NCI-H510A (cell line): Measurements from ENCODE around the gene SBF2.
"Not testable (repeated sequence)": the region's sequence is repeated elsewhere in the genome, so short reads cannot be mapped to it uniquely, and the experiment has no call there.

Source experiments
- DNase-seq: peaks from one replicate; lab custom pipeline; 2025; lab: John Stamatoyannopoulos, UW

Gene SBF2

GRCh38 chr11:9750551-9750950, 543.5 kb downstream of the SBF2 start:
- no peak for DNase-seq

DNA sequence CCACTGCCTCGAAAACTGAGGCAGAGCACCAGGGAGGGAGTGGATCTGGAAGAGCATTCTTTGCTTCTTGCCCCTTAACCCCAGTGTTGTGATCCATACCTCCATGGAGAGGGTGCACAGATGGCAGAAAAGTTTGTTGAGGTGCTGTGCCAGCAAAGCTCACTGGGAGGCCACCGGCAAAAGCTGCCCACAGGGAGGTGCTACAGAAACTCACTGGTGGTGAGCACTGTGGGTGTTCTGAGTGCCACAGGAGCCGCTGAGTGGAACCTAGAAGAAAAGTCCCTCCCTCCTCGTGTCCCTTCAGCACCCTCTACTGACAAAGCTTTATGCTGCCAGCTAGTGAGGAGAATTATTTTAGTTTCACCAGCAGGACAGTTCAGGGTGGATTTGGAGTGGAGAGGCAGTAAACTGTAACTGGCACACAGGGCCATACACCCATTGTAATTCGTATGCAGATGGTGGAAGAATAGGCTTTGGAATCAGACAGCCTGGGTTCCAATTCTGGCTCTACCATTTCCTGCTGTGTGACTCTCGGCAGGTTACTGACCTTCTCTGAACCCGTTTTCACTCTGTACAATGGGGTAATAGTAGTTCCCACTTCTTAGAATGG, 545.6 kb downstream of the SBF2 start:
- peak; percentile 5 for DNase-seq

DNA sequence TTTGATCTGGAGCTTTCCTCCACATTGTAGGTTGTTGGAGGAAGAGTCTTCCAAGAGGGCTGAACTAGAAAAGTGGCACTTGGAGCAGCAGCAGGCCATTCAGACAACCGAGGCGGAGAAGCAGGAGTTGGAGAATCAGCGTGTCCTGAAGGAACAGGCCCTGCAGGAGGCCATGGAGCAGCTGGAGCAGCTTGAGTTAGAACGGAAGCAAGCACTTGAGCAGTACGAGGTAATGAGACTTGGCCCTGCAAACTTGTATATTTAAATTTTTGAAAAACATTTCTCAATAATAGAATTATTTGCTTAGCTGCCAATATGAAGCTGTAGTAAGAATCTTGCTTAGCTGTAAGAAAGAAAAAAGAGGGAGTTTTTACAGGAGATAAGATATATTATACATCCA, 546.2 kb downstream of the SBF2 start:
- DNase-seq: peak; percentile 14

GRCh38 chr11:9747229-9747628, 546.8 kb downstream of the SBF2 start:
- no peak for DNase-seq

DNA sequence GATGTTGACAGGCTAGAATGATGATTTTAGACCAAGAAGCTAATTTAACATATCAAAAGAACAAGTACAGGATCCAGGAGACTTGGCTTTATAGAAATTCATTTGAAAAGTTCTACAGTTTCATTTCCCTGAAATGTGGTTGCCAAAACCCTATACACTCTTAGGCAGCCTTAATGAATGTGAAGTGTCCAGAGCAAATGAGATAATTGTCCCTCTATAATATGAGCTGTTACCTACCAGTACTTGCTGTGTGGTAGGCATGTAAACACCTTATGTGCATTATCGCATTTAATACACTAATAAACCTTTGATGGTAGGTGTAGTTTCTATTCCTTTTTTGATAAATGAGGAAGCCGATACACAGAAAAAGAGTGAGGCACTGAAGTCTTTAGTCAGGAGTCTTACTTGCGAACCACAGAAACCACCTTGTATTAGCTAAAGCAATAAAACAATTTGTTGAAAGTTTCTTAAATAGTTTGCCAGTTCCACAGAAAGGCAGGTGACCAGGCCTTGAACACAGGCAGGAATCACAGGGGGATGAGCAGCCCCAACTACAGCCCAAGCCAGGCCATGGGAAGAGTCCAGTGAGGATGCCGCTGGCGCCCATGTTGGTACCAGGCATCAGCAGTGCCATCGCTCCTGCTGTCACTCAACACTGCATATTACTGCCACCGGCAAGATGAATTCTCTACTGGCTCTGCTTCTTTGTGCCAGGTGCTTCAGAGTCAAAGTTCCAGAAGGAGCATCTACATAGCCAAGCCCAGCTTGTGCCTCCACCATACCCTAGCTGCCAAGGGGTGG, 548.4 kb downstream of the SBF2 start:
- DNase-seq: no peak

- DNase-seq: not testable (repeated sequence)
These were observed 550.5 kb downstream of the SBF2 start for GRCh38 chr11:9743512-9743911.

DNA sequence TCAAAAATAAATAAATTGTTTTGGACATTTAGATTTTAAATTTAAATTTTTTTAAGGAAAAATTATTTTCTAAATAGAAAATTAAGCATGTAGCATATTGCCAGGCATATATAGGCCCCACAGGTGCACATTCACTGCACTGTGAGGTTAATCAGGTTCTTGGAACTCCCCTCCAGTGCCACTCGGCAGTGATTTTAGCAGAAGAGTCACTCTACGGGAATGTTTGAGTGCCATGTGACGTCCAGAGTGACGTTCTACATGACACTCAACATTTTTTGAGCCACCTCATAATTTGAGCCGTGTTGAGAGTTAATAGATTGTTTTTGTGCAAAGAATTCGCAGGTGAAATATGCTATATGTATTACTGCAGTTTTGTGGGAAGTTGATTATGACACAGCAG, 552.8 kb downstream of the SBF2 start:
- DNase-seq: no peak

- no peak for DNase-seq
These were observed 553.7 kb downstream of the SBF2 start for GRCh38 chr11:9740202-9740883.

GRCh38 chr11:9739123-9739900, 554.7 kb downstream of the SBF2 start:
- DNase-seq: no peak

- DNase-seq: no peak
These were observed 555.3 kb downstream of the SBF2 start for GRCh38 chr11:9738707-9739106.

- DNase-seq: peak; percentile 68
These were observed 555.9 kb downstream of the SBF2 start for GRCh38 chr11:9738116-9738515.

DNA sequence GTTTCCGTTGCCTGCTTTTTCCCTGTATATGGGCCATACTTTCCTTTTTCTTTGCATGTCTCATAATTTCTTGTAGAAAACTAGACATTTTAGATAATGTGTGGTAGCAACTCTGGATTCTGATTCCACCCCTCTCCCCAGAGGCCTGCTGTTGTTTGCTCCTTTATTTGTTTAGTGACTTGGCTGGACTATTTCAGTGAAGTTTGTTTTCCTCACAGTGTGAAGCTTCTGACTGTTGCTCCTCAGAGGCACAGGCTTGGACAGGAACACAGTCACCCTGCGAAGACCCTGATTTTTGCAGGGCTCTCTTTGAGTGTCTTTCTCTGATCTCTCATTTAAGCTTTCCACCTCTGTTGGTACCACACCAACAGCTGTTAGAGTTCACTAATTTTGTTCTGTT, 557.7 kb downstream of the SBF2 start:
- DNase-seq: no peak

GRCh38 chr11:9735919-9736318, 558.1 kb downstream of the SBF2 start:
- DNase-seq: no peak

DNA sequence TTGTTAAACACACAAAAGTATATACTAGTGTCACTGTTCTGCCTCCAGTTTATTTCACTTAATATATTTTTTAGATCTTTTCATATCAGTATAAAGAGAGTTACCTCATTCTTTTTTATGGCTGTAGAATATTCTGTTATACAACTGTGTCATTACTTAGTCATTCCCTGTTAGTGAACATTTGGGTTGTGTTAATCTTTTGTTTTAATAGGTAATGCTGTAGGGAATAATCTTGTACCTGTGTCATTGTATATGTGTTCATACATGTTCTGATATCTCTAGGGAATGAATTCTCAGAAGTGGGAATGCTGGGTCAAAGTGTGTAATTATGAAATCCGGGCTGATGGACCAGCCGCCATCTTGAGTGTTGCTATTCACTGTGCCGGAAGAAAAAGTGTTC, 558.8 kb downstream of the SBF2 start:
- DNase-seq: no peak

DNA sequence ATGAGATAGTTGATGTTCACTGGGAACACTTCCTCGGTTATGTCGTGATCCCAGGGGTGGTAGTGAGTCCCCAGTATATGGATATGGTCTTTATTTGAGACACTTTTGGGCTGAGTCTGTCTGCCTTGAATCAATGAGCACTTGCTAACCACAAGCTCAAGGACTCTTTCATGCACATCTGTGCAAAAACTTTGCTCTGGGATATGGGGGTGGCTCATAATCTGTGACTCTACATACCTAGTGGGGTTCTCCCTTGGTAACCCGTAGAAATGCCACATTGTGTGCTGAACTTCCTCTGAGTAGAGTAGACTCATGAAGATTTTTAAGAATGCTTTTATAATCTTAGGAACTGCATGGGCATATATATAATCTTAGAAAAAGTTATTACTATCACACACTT, 560.8 kb downstream of the SBF2 start:
- no peak for DNase-seq

- no peak for DNase-seq
These were observed 561.6 kb downstream of the SBF2 start for GRCh38 chr11:9732453-9732852.

DNA sequence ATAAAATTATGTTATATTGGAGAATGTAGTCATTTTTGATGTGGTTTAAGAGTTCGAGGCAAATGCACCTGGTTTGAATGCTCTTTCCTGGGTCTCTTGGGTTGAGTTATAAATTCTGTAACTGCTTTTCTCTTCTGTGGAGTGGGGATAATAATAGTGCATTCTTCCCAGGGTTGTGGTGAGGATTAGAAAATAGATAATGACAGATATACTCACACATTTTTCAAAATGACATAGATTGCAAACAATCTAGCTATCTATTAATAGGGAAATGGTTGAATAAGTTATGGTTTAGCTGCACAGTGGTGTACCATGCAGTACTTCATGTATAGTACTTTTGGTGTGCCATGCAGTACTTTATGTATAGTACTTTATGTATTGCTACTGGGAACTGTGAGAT, 562.8 kb downstream of the SBF2 start:
- no peak for DNase-seq
